ENCODE data around the gene KRTAP10-11.
"Not testable (repeated sequence)": the region's sequence is repeated elsewhere in the genome, so short reads cannot be mapped to it uniquely, and the experiment has no call there.

Gene KRTAP10-11

GRCh38 chr21:44646366-44647221 lies at the start of gene KRTAP10-11:
KRTAP10-11 (plus strand) TSS chr21:44646414; CDS start chr21:44646459, 45 bp downstream.
- not testable (repeated sequence) for DNase-seq

DNA sequence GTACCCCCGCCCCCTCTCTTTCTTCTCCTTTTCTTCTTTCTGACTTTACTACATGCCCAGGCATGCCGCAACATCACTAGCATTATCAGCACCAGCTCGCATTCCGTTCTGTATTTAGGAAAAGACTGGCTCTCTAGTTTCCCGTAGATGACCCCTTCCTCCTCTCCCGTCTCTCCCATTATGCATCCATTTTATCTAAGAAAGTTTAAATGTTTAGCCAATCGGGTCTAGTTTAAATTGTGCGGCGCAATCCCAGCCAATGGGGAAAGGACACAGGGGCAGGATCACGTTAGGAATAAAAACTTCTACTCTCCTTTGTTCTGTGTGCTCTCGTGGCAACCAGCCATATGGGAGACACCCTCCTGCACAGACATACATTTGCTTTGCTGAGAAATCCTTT lies 48.2 kb upstream of the KRTAP10-11 start:
- no peak for DNase-seq

GRCh38 chr21:44599264-44600029 lies 46.8 kb upstream of the KRTAP10-11 start:
- no peak for DNase-seq

DNA sequence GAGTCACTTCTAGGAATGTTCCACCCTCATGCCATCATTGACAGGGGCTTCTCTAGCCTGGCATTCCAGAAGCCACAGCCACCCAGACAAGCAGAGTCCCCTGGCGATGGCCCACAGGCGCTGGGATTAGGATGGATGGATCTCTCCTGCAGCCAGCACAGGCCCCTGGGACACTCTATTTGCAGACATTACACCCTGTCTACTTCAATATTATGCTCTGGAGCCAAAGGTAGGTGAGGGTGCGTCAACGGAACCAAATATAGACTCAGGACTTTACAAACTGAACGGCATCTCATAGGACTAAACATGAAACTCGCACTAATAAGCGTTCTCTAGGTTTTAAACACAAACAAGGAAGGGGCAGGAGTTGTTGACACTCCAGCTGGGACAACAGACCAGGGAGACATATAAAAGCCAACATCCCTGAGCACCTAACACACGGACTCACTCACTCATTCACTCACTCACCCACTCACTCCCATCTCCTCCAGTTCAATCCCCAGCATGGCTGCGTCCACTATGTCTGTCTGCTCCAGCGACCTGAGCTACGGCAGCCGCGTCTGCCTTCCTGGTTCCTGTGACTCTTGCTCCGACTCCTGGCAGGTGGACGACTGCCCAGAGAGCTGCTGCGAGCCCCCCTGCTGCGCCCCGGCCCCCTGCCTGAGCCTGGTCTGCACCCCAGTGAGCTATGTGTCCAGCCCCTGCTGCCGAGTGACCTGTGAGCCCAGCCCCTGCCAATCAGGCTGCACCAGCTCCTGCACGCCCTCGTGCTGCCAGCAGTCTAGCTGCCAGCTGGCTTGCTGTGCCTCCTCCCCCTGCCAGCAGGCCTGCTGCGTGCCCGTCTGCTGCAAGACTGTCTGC lies 45.9 kb upstream of the KRTAP10-11 start, which contains the start of gene KRTAP10-7:
KRTAP10-7 (plus strand) TSS at position 480 of the 861 bp plus-strand sequence; CDS start at position 505, 25 bp downstream.
- DNase-seq = not testable (repeated sequence)

DNA sequence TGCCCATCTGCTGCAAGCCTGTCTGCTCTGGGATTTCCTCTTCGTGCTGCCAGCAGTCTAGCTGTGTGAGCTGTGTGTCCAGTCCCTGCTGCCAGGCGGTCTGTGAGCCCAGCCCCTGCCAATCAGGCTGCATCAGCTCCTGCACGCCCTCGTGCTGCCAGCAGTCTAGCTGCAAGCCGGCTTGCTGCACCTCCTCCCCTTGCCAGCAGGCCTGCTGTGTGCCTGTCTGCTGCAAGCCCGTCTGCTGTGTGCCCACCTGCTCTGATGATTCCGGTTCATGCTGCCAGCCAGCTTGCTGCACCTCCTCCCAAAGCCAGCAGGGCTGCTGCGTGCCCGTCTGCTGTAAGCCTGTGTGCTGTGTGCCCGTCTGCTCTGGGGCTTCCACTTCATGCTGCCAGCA lies 45.1 kb upstream of the KRTAP10-11 start:
- DNase-seq = not testable (repeated sequence)

GRCh38 chr21:44601596-44602462 lies 44.4 kb upstream of the KRTAP10-11 start:
- no peak for DNase-seq

- DNase-seq = no peak
These were observed 43.8 kb upstream of the KRTAP10-11 start for GRCh38 chr21:44602463-44602850.

- DNase-seq = no peak
These were observed 42.9 kb upstream of the KRTAP10-11 start for GRCh38 chr21:44603109-44603875.

- DNase-seq = no peak
These were observed 42.3 kb upstream of the KRTAP10-11 start for GRCh38 chr21:44603911-44604310.

- DNase-seq = no peak
These were observed 39.7 kb upstream of the KRTAP10-11 start for GRCh38 chr21:44606495-44606894.

GRCh38 chr21:44609193-44609592 lies 37.0 kb upstream of the KRTAP10-11 start:
- DNase-seq = no peak

DNA sequence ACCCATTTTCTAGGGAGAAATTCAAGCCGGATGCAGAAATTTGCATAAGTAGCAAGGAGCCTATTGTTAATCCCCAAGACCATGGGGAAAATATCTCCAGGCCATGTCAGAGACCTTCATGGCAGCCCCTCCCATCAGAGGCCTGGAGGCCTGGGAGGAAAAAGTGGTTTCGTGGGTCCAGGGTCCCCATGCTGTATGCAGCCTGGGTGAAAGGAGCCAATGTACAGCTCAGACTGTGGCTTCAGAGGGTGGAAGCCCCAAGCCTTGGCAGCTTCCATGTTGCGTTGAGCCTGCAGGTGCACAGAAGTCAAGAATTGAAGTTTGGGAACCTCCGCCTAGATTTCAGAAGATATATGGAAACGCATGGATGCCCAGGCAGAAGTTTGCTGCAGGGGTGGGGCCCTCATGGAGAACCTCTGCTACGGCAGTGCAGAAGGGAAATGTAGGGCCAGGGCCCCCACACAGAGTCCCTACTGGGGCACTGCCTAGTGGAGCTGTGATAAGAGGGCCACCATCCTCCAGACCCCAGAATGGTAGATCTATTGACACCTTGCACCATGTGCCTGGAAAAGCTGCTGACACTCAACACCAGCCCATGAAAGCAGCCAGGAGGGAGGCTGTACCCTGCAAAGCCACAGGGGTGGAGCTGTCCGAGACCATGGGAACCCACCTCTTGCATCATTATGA lies 35.9 kb upstream of the KRTAP10-11 start:
- not testable (repeated sequence) for DNase-seq

GRCh38 chr21:44611551-44611950 lies 34.7 kb upstream of the KRTAP10-11 start:
- DNase-seq = no peak

GRCh38 chr21:44612029-44612486 lies 34.2 kb upstream of the KRTAP10-11 start, which contains the start of gene KRTAP10-8:
KRTAP10-8 (plus strand) TSS chr21:44612079; CDS start chr21:44612101, 22 bp downstream.
- no peak for DNase-seq

- DNase-seq = no peak
These were observed 33.5 kb upstream of the KRTAP10-11 start for GRCh38 chr21:44612669-44613229.

GRCh38 chr21:44613386-44614155 lies 32.6 kb upstream of the KRTAP10-11 start:
- DNase-seq = no peak

- DNase-seq = no peak
These were observed 32.0 kb upstream of the KRTAP10-11 start for GRCh38 chr21:44614161-44614631.

DNA sequence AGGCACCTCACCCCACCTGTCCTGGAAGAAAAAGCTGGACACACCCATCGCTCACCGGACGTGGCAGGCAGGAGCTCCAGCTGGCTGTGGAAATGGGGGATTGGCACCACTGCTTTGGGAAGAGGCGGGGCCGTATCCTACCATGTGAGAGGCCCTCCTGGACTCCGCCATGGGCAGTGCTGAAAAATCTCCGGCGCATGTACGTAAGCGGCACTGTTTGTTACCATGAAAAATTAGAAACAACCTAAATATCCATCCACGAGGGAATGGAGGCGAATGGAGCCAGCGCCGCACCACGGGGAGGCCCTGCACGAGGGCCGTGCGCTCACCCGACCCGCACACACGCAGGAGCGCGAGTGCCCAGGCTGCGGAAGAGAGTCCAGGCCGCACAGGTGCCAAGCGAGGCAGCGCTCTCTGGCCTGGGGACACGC lies 31.2 kb upstream of the KRTAP10-11 start:
- no peak for DNase-seq

GRCh38 chr21:44615466-44615865 lies 30.7 kb upstream of the KRTAP10-11 start:
- no peak for DNase-seq

Measured in NCI-H510A (cell line).